ENCODE data around the gene PRSS23.

GRCh38 chr11:86806903-86807302, 6.6 kb downstream of the PRSS23 start:
- no peak for TF ChIP-seq CTCF (IDR thresholded peaks at IDR 0.05)
- TF ChIP-seq POLR2AphosphoS5 (IDR thresholded peaks at IDR 0.05), result no peak
- TF ChIP-seq POLR2A (IDR thresholded peaks at IDR 0.05), result no peak
- TF ChIP-seq EP300 (IDR thresholded peaks at IDR 0.05), result no peak
